ENCODE measurements around the gene ADGRL3.
"Not testable (repeated sequence)": the region's sequence is repeated elsewhere in the genome, so short reads cannot be mapped to it uniquely, and the experiment has no call there.

The ADGRL3 gene

DNA sequence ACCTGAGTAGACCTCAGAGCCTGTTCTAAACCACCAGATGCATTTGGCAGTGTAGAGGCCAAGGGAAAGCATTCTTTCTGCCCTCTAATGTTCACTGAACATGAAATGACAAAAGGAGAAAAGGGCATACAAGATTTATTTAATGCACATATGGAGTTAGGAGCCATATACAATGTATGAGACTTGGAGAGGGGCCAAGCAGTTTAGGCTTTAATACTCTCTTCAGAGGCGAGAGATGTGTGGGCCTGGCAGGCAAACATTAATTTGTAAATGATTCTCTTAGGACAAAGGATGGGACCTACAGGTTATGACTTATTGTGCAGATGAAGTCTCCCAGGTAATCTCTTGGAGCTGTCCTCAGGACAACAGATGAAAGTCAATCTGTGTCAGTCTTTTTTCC, 631.9 kb downstream of the ADGRL3 start:
- H3K36me3 Mint-ChIP-seq (ENCODE audit: insufficient read depth): no peaks in the 10 kb centered on the region
- DNase-seq (ENCODE audit: low spot score in 2 of 2) (no peak), ATAC-seq (replicated peaks; ENCODE audit: extremely low read depth, poor library complexity, severe bottlenecking) (no peak)
- no peaks in the 10 kb centered on the region for H3K4me1 Mint-ChIP-seq
- no peaks in the 10 kb centered on the region for H3K27me3 Mint-ChIP-seq
- peaks cover 11% of the 10 kb centered on the region for H3K9me3 Mint-ChIP-seq
- no peak overlapping the region for H3K27ac Mint-ChIP-seq (ENCODE audit: low read depth)
- no peak overlapping the region for H3K4me3 Mint-ChIP-seq

DNA sequence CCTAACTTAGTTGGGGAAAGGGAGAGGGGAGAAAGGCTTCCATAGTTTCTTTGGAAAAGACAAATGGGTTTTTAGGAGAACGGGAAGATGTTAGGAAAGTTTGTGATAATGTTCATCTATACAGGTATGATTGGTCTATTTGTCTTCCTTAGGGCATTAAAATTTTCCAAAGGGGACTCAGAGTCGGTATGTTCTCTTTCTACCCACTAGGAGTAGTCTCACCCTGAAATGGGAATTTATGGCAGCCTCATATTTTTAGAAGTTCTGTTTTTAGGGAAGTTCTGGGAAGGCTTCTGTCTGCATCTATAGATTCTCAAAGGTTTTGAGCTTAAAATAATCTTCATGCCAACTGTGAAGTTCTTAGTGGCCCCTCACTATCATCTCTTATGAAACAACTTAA, 637.3 kb downstream of the ADGRL3 start:
- no peaks in the 10 kb centered on the region for H3K36me3 Mint-ChIP-seq (ENCODE audit: insufficient read depth)
- H3K4me1 Mint-ChIP-seq: no peaks in the 10 kb centered on the region
- peaks cover 11% of the 10 kb centered on the region for H3K9me3 Mint-ChIP-seq
- no peak overlapping the region for H3K27ac Mint-ChIP-seq (ENCODE audit: low read depth)
- no peak for ATAC-seq (replicated peaks; ENCODE audit: extremely low read depth, poor library complexity, severe bottlenecking)
- H3K27me3 Mint-ChIP-seq: no peaks in the 10 kb centered on the region
- H3K4me3 Mint-ChIP-seq: no peak overlapping the region
- DNase-seq (ENCODE audit: low spot score in 2 of 2): no peak

DNA sequence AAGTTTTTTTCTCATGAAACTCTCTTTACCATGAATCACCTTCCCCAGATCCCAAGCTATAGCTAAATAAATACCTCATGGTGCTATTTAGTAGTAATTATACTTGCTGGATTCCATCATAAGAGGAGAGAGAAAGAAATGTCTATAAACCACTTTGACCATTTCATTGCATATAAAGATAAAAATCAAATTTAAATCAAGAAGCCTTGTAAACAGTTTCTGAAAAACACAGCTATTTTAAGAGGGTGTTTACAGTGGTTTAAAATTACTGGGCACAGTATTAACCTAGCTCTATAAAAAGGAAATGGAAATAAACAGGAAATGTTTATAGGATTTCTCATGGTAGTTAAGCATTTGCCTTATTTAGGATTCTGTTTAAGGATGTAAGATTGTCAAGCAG, 637.9 kb downstream of the ADGRL3 start:
- no peak overlapping the region for H3K4me3 Mint-ChIP-seq
- DNase-seq (ENCODE audit: low spot score in 2 of 2) (no peak), ATAC-seq (replicated peaks; ENCODE audit: extremely low read depth, poor library complexity, severe bottlenecking) (no peak)
- no peaks in the 10 kb centered on the region for H3K4me1 Mint-ChIP-seq
- H3K36me3 Mint-ChIP-seq (ENCODE audit: insufficient read depth): no peaks in the 10 kb centered on the region
- H3K9me3 Mint-ChIP-seq: peaks cover 11% of the 10 kb centered on the region
- H3K27me3 Mint-ChIP-seq: no peaks in the 10 kb centered on the region
- no peak overlapping the region for H3K27ac Mint-ChIP-seq (ENCODE audit: low read depth)

DNA sequence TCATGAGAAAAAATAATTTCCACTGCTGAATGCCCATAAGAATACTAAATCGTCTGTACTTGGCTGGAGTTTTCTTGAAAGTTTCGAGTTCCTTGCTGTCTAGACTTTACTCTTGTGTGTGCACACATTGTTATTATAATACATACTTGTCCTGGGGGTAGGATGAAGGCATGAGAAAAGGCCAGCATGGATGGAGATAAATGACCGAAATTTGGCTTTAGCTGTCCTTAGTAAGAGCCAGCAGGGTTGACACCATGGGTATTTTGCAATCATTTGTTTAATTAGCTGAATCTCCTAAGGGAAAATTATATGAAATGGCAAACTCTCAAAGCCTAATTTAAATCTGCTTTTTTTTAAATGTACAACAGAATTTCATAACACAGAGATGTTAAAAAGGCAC, 641.6 kb downstream of the ADGRL3 start:
- Mint-ChIP-seq H3K27ac (ENCODE audit: low read depth) (no peak overlapping the region), H3K36me3 (ENCODE audit: insufficient read depth) (no peaks in the 10 kb centered on the region), H3K27me3 (no peaks in the 10 kb centered on the region), H3K9me3 (peaks cover 15% of the 10 kb centered on the region), H3K4me1 (no peaks in the 10 kb centered on the region), H3K4me3 (no peak overlapping the region)
- no peak for DNase-seq (ENCODE audit: low spot score in 2 of 2)
- ATAC-seq (replicated peaks; ENCODE audit: extremely low read depth, poor library complexity, severe bottlenecking): no peak

DNA sequence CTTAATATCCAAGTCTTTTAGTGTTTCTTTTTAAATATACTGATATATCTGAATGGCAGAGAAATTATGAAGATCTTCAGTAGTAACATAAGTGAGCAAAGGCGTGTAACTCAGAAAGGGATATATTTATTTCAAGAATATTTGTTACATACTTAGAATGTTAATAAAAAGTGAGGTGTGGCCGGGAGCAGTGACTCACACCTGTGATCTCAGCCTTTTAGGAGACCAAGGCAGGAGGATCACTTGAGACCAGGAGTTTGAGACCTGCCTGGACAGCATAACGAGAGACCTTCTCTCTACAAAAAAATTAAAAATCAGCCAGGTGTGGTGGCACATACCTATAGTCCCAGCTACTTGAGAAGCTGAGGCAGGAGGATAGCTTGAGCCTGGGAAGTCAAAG, 651.0 kb downstream of the ADGRL3 start:
- DNase-seq (ENCODE audit: low spot score in 2 of 2) (no peak), ATAC-seq (replicated peaks; ENCODE audit: extremely low read depth, poor library complexity, severe bottlenecking) (no peak)
- Mint-ChIP-seq H3K36me3 (ENCODE audit: insufficient read depth) (no peaks in the 10 kb centered on the region), H3K9me3 (peaks cover 5% of the 10 kb centered on the region), H3K27ac (ENCODE audit: low read depth) (no peak overlapping the region), H3K4me3 (no peak overlapping the region), H3K27me3 (no peaks in the 10 kb centered on the region), H3K4me1 (no peaks in the 10 kb centered on the region)

DNA sequence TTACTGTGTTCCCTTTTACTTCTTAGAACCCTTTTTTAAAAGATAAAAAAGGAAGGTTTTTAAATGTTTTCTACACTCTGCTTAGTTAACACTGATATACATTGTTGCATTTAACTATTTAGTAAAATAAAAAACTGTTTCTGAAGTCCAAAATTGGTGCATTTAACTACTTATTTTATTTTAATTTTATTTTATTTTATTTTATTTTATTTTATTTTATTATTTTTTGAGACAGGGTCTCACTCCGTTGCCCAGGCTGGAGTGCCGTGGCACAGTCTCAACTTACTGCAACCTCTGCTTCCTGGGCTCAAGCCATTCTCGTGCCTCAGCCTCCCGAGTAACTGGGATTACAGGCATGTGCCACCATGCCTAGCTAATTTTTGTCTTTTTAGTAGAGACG, 652.0 kb downstream of the ADGRL3 start:
- not testable (repeated sequence) for H3K36me3 Mint-ChIP-seq (ENCODE audit: insufficient read depth); DNase-seq (ENCODE audit: low spot score in 2 of 2); ATAC-seq (replicated peaks; ENCODE audit: extremely low read depth, poor library complexity, severe bottlenecking); H3K27me3 Mint-ChIP-seq; H3K4me3 Mint-ChIP-seq; H3K27ac Mint-ChIP-seq (ENCODE audit: low read depth); H3K9me3 Mint-ChIP-seq; H3K4me1 Mint-ChIP-seq

DNA sequence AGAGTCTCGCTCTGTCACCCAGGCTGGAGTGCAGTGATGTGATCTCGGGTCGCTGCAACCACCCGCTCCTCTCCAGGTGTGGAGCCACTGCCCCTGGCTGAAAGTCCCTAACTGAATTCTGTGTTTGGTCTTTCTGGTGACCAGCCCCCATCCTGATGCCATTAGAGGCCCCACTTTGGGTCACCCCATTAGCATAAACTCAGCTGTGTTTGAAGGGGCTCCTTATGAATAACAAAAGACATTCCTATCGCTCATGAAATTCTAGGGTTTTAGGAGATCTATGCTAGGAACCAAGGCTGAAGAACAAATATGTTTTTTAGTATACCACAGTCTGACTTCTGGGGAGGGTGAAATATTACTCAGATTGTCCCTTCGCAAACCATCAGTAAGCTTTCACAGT, 652.9 kb downstream of the ADGRL3 start:
- no peak for ATAC-seq (replicated peaks; ENCODE audit: extremely low read depth, poor library complexity, severe bottlenecking)
- Mint-ChIP-seq H3K36me3 (ENCODE audit: insufficient read depth) (no peaks in the 10 kb centered on the region), H3K9me3 (peaks cover 11% of the 10 kb centered on the region), H3K27me3 (no peaks in the 10 kb centered on the region), H3K27ac (ENCODE audit: low read depth) (no peak overlapping the region), H3K4me1 (no peaks in the 10 kb centered on the region), H3K4me3 (no peak overlapping the region)
- no peak for DNase-seq (ENCODE audit: low spot score in 2 of 2)

DNA sequence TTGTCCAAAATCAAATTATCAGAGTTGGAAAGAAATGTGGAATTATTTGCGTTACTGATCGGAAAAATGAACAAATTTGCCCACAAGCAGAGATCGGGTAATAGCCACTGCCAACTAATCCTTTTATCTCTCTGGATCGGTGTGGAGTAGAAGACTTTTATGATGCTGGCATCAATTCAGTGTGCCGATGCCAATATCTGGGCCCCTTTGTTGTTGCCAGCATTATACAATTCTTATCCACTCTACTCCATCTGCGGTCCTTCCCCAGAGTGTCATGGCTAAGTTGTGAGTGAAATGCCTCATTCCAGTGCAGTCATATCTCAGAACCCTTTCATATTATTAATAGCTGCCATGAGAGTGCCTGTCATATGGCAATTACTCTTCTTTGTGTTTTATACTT, 660.2 kb downstream of the ADGRL3 start:
- Mint-ChIP-seq H3K27me3 (no peaks in the 10 kb centered on the region), H3K4me1 (no peaks in the 10 kb centered on the region), H3K9me3 (peaks cover 23% of the 10 kb centered on the region), H3K36me3 (ENCODE audit: insufficient read depth) (no peaks in the 10 kb centered on the region), H3K27ac (ENCODE audit: low read depth) (no peak overlapping the region), H3K4me3 (no peak overlapping the region)
- DNase-seq (ENCODE audit: low spot score in 2 of 2): no peak
- no peak for ATAC-seq (replicated peaks; ENCODE audit: extremely low read depth, poor library complexity, severe bottlenecking)

DNA sequence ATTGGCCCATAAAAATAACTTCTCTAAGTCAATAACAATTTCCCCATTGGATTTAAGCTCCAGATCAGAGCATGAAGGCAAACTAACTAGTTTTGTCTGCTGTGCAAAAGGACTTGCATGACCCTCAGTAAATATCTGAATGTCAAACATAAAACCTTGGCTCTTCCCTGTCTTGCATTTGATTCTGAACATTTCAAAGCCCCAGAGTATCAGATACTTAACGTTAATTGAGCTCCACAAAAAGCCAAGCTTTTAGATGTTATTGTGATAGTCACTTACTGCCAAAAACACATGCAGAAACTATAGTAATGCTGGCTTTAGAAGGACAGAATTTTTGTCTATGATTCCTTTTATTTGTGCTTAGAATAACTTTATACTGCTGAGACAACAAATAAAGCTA, 664.2 kb downstream of the ADGRL3 start:
- H3K4me1 Mint-ChIP-seq: no peaks in the 10 kb centered on the region
- peaks cover 3% of the 10 kb centered on the region for H3K36me3 Mint-ChIP-seq (ENCODE audit: insufficient read depth)
- ATAC-seq (replicated peaks; ENCODE audit: extremely low read depth, poor library complexity, severe bottlenecking) (no peak), DNase-seq (ENCODE audit: low spot score in 2 of 2) (no peak)
- H3K9me3 Mint-ChIP-seq: peaks cover 20% of the 10 kb centered on the region
- no peak overlapping the region for H3K27ac Mint-ChIP-seq (ENCODE audit: low read depth)
- no peaks in the 10 kb centered on the region for H3K27me3 Mint-ChIP-seq
- H3K4me3 Mint-ChIP-seq: no peak overlapping the region

DNA sequence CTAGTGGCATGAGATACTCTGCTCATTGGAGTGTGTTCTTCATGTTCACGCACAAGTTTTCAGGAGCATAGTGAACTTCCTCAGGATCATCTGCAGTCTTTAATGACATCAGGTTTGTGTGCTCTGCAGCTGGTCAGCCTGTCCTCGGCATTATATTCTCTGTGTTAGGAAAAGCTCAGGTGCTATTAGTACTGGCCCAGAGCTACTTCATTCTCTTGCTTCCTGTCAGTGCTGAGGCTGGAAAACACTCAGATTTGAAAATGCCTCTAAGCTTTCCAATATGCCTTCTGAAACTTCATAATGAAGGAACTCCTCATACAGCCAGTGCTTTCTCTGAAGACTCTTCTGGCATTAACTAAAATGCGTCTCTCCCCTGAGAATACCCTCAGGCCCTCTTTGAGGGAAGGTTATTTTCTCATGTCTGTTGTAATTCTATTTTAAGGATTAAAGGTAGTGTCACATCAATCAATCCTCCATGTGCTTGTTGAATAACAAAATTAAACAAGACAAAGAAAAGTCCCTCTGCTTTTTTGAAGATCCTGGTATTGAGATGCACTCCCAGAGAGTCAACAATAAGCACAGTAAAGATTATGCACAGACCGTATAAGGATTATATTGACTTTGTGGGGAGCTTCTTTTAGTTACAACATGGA, 666.4 kb downstream of the ADGRL3 start:
- Mint-ChIP-seq H3K4me3 (no peak overlapping the region), H3K4me1 (no peaks in the 10 kb centered on the region), H3K27me3 (no peaks in the 10 kb centered on the region), H3K27ac (ENCODE audit: low read depth) (no peak overlapping the region), H3K9me3 (peaks cover 11% of the 10 kb centered on the region), H3K36me3 (ENCODE audit: insufficient read depth) (peaks cover 3% of the 10 kb centered on the region)
- DNase-seq (ENCODE audit: low spot score in 2 of 2): no peak
- no peak for ATAC-seq (replicated peaks; ENCODE audit: extremely low read depth, poor library complexity, severe bottlenecking)

DNA sequence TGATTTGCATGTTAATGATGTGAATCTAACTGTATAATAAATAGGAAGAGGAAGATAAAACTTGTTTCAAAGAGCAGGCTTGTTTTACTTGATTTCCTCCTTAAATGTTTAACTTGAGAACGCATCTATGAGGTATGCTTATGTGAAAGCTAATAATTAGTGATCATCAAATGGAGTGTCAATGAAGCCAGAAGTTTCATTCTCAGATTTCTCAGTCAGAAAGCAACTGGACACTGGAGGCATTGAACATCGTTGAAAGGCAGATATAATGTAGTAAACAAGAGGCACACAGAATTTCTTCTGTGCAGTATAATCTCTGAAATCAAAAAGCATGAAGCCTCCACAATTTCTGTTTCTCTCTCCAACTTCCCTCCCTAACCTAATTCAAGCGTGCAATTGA, 672.9 kb downstream of the ADGRL3 start:
- Mint-ChIP-seq H3K4me3 (no peak overlapping the region), H3K27me3 (no peaks in the 10 kb centered on the region), H3K36me3 (ENCODE audit: insufficient read depth) (peaks cover 3% of the 10 kb centered on the region), H3K9me3 (peaks cover 12% of the 10 kb centered on the region), H3K27ac (ENCODE audit: low read depth) (no peak overlapping the region), H3K4me1 (no peaks in the 10 kb centered on the region)
- no peak for DNase-seq (ENCODE audit: low spot score in 2 of 2)
- no peak for ATAC-seq (replicated peaks; ENCODE audit: extremely low read depth, poor library complexity, severe bottlenecking)

DNA sequence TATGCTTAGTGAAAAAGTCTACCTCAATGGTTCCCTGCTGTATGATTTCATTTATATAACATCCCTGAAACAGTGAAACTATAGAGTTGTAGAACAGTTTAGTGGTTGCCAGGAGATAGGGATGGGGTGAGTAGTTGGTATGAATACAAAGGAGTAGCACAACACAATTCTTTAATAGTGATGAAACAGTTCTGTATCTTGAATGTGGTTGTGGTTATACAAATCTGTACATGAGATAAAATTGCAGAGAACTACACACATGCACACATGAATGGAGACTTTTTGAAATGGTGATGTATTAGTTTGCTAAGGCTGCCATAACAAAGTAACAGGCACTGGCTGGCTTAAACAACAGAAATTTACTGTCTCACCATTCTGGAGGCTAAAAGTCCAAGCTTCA, 677.1 kb downstream of the ADGRL3 start:
- H3K4me3 Mint-ChIP-seq: no peak overlapping the region
- H3K27me3 Mint-ChIP-seq: no peaks in the 10 kb centered on the region
- ATAC-seq (replicated peaks; ENCODE audit: extremely low read depth, poor library complexity, severe bottlenecking) (no peak), DNase-seq (ENCODE audit: low spot score in 2 of 2) (no peak)
- H3K9me3 Mint-ChIP-seq: peaks cover 6% of the 10 kb centered on the region
- H3K36me3 Mint-ChIP-seq (ENCODE audit: insufficient read depth): no peaks in the 10 kb centered on the region
- no peaks in the 10 kb centered on the region for H3K4me1 Mint-ChIP-seq
- no peak overlapping the region for H3K27ac Mint-ChIP-seq (ENCODE audit: low read depth)

DNA sequence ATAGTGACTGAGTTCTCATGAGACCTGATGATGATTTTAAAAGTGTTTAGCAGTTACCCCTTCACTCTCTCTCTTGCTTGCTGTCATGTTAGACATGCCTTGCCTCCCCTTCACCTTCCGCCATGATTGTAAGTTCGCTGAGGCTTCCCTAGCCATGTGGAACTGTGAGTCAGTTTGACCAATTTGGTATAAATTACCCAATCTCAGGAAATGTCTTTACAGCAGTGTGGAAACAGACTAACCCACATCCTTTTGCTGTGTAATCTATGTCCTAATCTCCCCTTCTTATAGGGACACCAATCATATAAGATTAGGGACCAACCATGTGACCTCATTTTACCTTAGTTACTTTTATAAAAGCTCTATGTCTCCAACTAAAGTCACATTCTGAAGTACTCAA, 677.8 kb downstream of the ADGRL3 start:
- H3K27ac Mint-ChIP-seq (ENCODE audit: low read depth): no peak overlapping the region
- H3K4me1 Mint-ChIP-seq: no peaks in the 10 kb centered on the region
- H3K9me3 Mint-ChIP-seq: peaks cover 12% of the 10 kb centered on the region
- H3K36me3 Mint-ChIP-seq (ENCODE audit: insufficient read depth): no peaks in the 10 kb centered on the region
- H3K27me3 Mint-ChIP-seq: no peaks in the 10 kb centered on the region
- ATAC-seq (replicated peaks; ENCODE audit: extremely low read depth, poor library complexity, severe bottlenecking): no peak
- H3K4me3 Mint-ChIP-seq: no peak overlapping the region
- no peak for DNase-seq (ENCODE audit: low spot score in 2 of 2)

DNA sequence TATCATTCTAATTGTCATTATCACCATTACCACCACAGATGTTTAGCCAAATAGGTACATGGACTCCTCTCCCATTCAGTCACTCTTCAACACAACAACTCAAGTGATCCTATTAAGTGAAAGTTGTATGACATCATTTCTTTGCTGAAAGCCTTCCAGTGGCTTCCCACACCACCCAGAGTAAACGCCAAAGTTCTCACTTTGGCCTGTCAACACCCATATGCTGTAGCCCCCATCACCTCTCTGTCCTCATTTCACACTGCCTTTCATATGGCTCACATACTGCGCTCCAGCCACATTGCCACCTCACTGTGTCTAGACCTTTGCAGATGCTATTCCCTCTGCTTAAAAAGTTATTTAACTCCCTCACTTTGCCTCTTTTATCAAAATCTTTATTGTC, 682.3 kb downstream of the ADGRL3 start:
- Mint-ChIP-seq H3K4me1 (no peaks in the 10 kb centered on the region), H3K36me3 (ENCODE audit: insufficient read depth) (no peaks in the 10 kb centered on the region), H3K27ac (ENCODE audit: low read depth) (no peak overlapping the region), H3K9me3 (peaks cover 22% of the 10 kb centered on the region), H3K4me3 (no peak overlapping the region), H3K27me3 (no peaks in the 10 kb centered on the region)
- no peak for DNase-seq (ENCODE audit: low spot score in 2 of 2)
- no peak for ATAC-seq (replicated peaks; ENCODE audit: extremely low read depth, poor library complexity, severe bottlenecking)
